Trophoblast cell (in vitro differentiated cells and primary cell): Measurements from ENCODE around the gene ZNF580.

Source experiments
- DNase-seq, 2 donors: peaks; one replicate each; pipeline ENCODE4 v3.0.0-alpha.2; 2016
- H2AFZ ChIP-seq: 2 replicates; pipeline ENCODE4 v1.6.1; 2013; ENCODE audit warnings: low read length, moderate library complexity, mild to moderate bottlenecking; ENCODE audit not compliant: insufficient read depth, poor library complexity
- H2AK5ac ChIP-seq: 2 replicates; pipeline ENCODE4 v1.6.1; 2013; ENCODE audit warnings: mild to moderate bottlenecking, low read length
- H2BK120ac ChIP-seq: 2 replicates; pipeline ENCODE4 v1.6.1; 2013; ENCODE audit warnings: low read length, mild to moderate bottlenecking, moderate library complexity; ENCODE audit not compliant: insufficient read depth, poor library complexity
- H2BK12ac ChIP-seq: 2 replicates; pipeline ENCODE4 v1.6.1; 2013; ENCODE audit warnings: mild to moderate bottlenecking, low read length, moderate library complexity
- H2BK5ac ChIP-seq: 2 replicates; pipeline ENCODE4 v1.6.1; 2013; ENCODE audit warnings: low read length, low read depth, moderate library complexity, mild to moderate bottlenecking; ENCODE audit not compliant: poor library complexity
- H3K14ac ChIP-seq: 2 replicates; pipeline ENCODE4 v1.6.1; 2013; ENCODE audit warnings: mild to moderate bottlenecking, low read length
- H3K18ac ChIP-seq: 2 replicates; pipeline ENCODE4 v1.6.1; 2013; ENCODE audit warnings: mild to moderate bottlenecking, low read length
- H3K23ac ChIP-seq: 2 replicates; pipeline ENCODE4 v1.6.1; 2013; ENCODE audit warnings: low read length
- H3K27ac ChIP-seq: 2 replicates; pipeline ENCODE4 v1.5.1; 2013; ENCODE audit warnings: low read depth, mild to moderate bottlenecking, inconsistent platforms, low read length, moderate library complexity
- H3K27me3 ChIP-seq: 2 replicates; pipeline ENCODE4 v1.6.1; 2013; ENCODE audit warnings: inconsistent platforms, mild to moderate bottlenecking, low read length, moderate library complexity; ENCODE audit not compliant: insufficient read depth
- H3K36me3 ChIP-seq, 2 experiments: 1 replicate in 1 of 2; 2 replicates in 1 of 2; pipeline ENCODE4 v1.6.1; 2013; ENCODE audit warnings: low read length in 2 of 2, mild to moderate bottlenecking in 2 of 2, moderate library complexity in 1 of 2; ENCODE audit not compliant: insufficient read depth in 2 of 2, control insufficient read depth in 1 of 2
- H3K4ac ChIP-seq: 2 replicates; pipeline ENCODE4 v1.6.1; 2013; ENCODE audit warnings: low read depth, mild to moderate bottlenecking, low read length, moderate library complexity
- H3K4me1 ChIP-seq, 2 experiments: 1 replicate in 1 of 2; 2 replicates in 1 of 2; pipeline ENCODE4 v1.6.1; 2013; ENCODE audit warnings: low read length in 2 of 2, mild to moderate bottlenecking in 2 of 2, moderate library complexity in 1 of 2; ENCODE audit not compliant: insufficient read depth in 2 of 2, control insufficient read depth in 1 of 2
- H3K4me2 ChIP-seq: 2 replicates; pipeline ENCODE4 v1.6.1; 2013; ENCODE audit warnings: inconsistent platforms, mild to moderate bottlenecking, low read length, moderate library complexity
- H3K4me3 ChIP-seq: 2 replicates; pipeline ENCODE4 v1.5.1; 2013; ENCODE audit warnings: mild to moderate bottlenecking, low read depth, low read length, inconsistent platforms
- H3K79me1 ChIP-seq: one replicate; pipeline ENCODE4 v1.6.1; 2013; ENCODE audit warnings: low read length
- H3K79me2 ChIP-seq: 2 replicates; pipeline ENCODE4 v1.6.1; 2013; ENCODE audit warnings: low read length, mild to moderate bottlenecking; ENCODE audit not compliant: control insufficient read depth, insufficient read depth, poor library complexity
- H3K9ac ChIP-seq: 2 replicates; pipeline ENCODE4 v1.6.1; 2013; ENCODE audit warnings: mild to moderate bottlenecking, low read length
- H3K9me3 ChIP-seq: 2 replicates; pipeline ENCODE4 v1.6.1; 2013; ENCODE audit warnings: low read depth, mild to moderate bottlenecking, control low read depth, inconsistent platforms, low read length; ENCODE audit not compliant: insufficient read depth
- H4K12ac ChIP-seq: 2 replicates; pipeline ENCODE4 v1.6.1; 2013; ENCODE audit warnings: low read depth, mild to moderate bottlenecking, low read length, moderate library complexity
- H4K8ac ChIP-seq: 2 replicates; pipeline ENCODE4 v1.6.1; 2013; ENCODE audit warnings: low read depth, mild to moderate bottlenecking, low read length, moderate library complexity
- H4K91ac ChIP-seq: one replicate; pipeline ENCODE4 v1.6.1; 2013; ENCODE audit warnings: low read depth, mild to moderate bottlenecking, low read length, moderate library complexity
- WGBS: extraction: QIAGEN DNeasy Blood & Tissue Kit; methylation state at CpG from one replicate; pipeline ENCODE4 v1.1.7; 2013; ENCODE audit warnings: missing lambda C conversion rate; ENCODE audit not compliant: insufficient read length, insufficient coverage; ENCODE audit errors: extremely low coverage; 5-methylcytosine and 5-hydroxymethylcytosine counted together

Gene ZNF580

DNA sequence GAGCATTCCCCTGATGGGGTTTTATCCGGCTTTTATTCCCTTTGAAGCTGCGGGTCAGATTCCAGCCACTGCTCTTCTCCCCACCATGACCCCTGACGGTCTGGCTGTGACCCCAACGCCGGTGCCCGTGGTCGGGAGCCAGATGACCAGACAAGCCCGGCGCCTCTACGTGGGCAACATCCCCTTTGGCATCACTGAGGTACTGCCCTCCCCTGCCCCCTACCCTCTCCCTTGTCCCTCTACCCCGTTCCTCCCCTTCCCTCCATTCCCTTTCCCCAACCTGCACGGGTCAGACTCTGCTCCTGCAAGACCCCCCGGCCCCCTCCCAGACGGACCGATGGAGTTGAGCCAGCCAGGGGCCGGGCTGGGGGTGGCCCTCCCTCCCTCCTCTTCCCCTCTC, 20.2 kb downstream of the ZNF580 start:
- no peak overlapping the region for H3K4ac ChIP-seq
- H3K23ac ChIP-seq, result no peak overlapping the region
- peaks cover 31% of the 10 kb centered on the region for H3K79me2 ChIP-seq
- H3K14ac ChIP-seq, result no peak overlapping the region
- no peaks in the 10 kb centered on the region for H3K27me3 ChIP-seq
- H2AFZ ChIP-seq, result no peak overlapping the region
- no peak overlapping the region for H3K18ac ChIP-seq
- no peak overlapping the region for H3K27ac ChIP-seq
- H3K9me3 ChIP-seq, result peaks cover 1% of the 10 kb centered on the region
- H2BK5ac ChIP-seq, result no peak overlapping the region
- no peak overlapping the region for H2BK120ac ChIP-seq
- no peak overlapping the region for H4K8ac ChIP-seq
- H4K91ac ChIP-seq, result no peak overlapping the region
- no CpG with 5 or more reads among the region's 16 CpGs for WGBS
- DNase-seq, result no peak
- H3K79me1 ChIP-seq, result no peaks in the 10 kb centered on the region
- H3K4me2 ChIP-seq, result no peak overlapping the region
- H3K36me3 ChIP-seq, result peaks cover 76 to 80% of the 10 kb centered on the region in 2 experiments
- no peak overlapping the region for H2AK5ac ChIP-seq
- no peak overlapping the region for H2BK12ac ChIP-seq
- H3K4me1 ChIP-seq, result peaks cover 3 to 10% of the 10 kb centered on the region in 2 experiments
- no peak overlapping the region for H3K9ac ChIP-seq
- H4K12ac ChIP-seq, result no peak overlapping the region
- no peak overlapping the region for H3K4me3 ChIP-seq

DNA sequence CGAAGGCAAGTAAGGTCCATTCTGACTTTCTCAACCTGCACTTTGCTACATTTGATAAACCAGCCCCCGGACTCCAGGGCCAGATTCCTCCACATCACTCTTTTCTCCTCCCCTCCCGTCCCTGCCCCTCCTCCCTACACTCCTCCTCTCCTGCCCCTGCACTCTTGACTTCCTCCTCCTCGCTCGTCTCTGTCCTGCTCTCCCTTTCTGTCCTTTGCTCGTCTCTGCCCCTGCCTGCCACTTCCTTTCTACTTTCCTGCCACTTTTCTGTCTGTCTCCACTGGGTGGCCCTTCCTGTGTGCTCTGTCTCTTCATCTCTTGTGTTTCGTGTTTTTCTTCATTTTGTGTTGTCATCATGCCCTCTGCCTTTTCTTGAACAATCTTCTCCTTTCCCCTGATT, 21.0 kb downstream of the ZNF580 start:
- no peak overlapping the region for H3K23ac ChIP-seq
- no peak overlapping the region for H3K14ac ChIP-seq
- no peak overlapping the region for H3K4ac ChIP-seq
- H3K9ac ChIP-seq, result no peak overlapping the region
- H4K12ac ChIP-seq, result no peak overlapping the region
- no peak overlapping the region for H2BK12ac ChIP-seq
- H4K91ac ChIP-seq, result no peak overlapping the region
- no peak overlapping the region for H2AFZ ChIP-seq
- H3K27ac ChIP-seq, result no peak overlapping the region
- H3K9me3 ChIP-seq, result peaks cover 1% of the 10 kb centered on the region
- no peak for DNase-seq
- peaks cover 85 to 88% of the 10 kb centered on the region in 2 experiments for H3K36me3 ChIP-seq
- H2BK120ac ChIP-seq, result no peak overlapping the region
- no peak overlapping the region for H2BK5ac ChIP-seq
- peaks cover 0 to 6% of the 10 kb centered on the region in 2 experiments for H3K4me1 ChIP-seq
- H3K79me1 ChIP-seq, result no peaks in the 10 kb centered on the region
- H4K8ac ChIP-seq, result no peak overlapping the region
- H3K18ac ChIP-seq, result no peak overlapping the region
- H2AK5ac ChIP-seq, result no peak overlapping the region
- no peak overlapping the region for H3K4me2 ChIP-seq
- H3K4me3 ChIP-seq, result no peak overlapping the region
- H3K27me3 ChIP-seq, result no peaks in the 10 kb centered on the region
- no CpG with 5 or more reads among the region's 7 CpGs for WGBS
- H3K79me2 ChIP-seq, result peaks cover 24% of the 10 kb centered on the region

DNA sequence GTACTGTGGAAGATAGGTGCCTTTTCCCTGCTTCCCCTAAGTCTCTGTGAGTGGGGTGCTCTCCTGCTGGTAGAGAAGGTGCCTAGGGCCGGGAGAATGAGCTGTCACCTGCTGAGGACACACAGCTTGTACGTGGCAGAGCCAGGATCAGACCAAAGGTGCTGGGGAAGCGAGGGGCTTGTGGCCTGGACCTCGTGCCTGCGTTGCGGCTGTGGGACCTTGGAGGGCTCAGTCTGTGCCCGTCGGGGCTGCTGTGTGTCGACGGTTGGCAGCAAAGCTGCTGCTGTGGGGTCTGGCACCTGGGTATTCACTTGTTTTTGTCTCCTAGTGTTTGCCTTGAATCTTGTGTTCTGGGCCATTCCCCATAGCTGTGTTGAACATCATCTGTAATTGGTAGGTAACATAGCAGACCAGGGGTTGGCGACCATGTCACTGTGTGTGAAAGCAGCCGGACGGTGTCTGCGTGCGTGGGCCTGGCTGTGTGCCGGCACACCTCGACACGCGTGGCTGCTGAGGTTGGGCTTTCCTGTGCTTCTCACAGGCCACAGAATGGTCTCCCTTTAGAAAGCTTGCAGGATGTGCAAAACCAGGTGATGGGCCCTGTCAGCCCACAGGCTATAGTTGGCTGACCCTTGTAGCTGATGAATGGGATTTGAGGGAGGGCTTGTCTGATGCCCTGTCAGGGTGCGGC, 23.2 kb downstream of the ZNF580 start:
- peak overlapping the region; percentile 1 for H3K4me3 ChIP-seq
- H4K91ac ChIP-seq, result no peak overlapping the region
- H2BK120ac ChIP-seq, result no peak overlapping the region
- no peak overlapping the region for H2BK5ac ChIP-seq
- no peaks in the 10 kb centered on the region for H3K9me3 ChIP-seq
- no peak overlapping the region for H3K9ac ChIP-seq
- H3K27me3 ChIP-seq, result no peaks in the 10 kb centered on the region
- H3K14ac ChIP-seq, result no peak overlapping the region
- DNase-seq, result no peak
- peaks cover 94% of the 10 kb centered on the region in 2 experiments for H3K36me3 ChIP-seq
- no peak overlapping the region for H3K27ac ChIP-seq
- H3K79me2 ChIP-seq, result peaks cover 8% of the 10 kb centered on the region
- peaks cover 0 to 3% of the 10 kb centered on the region in 2 experiments for H3K4me1 ChIP-seq
- no peaks in the 10 kb centered on the region for H3K79me1 ChIP-seq
- H2AFZ ChIP-seq, result no peak overlapping the region
- no peak overlapping the region for H4K8ac ChIP-seq
- H3K18ac ChIP-seq, result no peak overlapping the region
- H3K4ac ChIP-seq, result peak overlapping the region; percentile 15
- no CpG with 5 or more reads among the region's 20 CpGs for whole genome bisulfite sequencing
- no peak overlapping the region for H4K12ac ChIP-seq
- no peak overlapping the region for H3K4me2 ChIP-seq
- H2AK5ac ChIP-seq, result no peak overlapping the region
- H3K23ac ChIP-seq, result no peak overlapping the region
- H2BK12ac ChIP-seq, result no peak overlapping the region

DNA sequence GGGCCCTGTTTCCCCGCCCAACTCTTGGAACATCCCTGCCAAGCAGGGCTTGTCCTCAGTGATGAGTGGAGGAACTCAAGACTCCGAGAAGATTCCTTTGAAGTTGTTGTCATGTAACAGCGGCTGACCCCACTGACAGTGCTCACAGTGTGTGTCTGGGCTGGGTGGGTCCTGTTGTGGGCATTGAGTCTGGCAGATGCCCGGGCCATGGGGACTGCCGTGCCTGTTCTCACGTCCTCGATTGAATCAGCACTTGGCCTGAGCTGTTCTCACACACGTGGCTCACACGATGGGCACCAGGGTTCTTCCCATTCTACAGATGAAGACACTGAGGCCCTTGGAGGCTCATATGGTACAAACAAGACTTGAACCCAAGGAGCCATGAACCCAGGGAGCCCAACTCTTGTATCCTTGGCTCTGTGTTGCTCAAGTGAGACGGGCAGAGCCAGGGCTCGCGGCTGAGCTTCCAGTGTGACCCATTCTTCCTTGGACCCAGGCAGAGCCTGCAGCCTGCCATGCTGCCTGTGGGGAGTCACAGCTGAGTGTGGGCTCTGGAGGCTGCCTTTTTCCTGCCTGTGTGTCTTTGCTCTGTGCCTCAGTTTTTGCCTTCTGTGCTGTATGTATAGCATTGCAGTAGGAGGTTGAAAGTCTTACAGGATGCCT, 25.7 kb downstream of the ZNF580 start:
- H3K23ac ChIP-seq, result no peak overlapping the region
- H3K4me1 ChIP-seq, result peaks cover 0 to 3% of the 10 kb centered on the region in 2 experiments
- no peak for DNase-seq
- H2BK12ac ChIP-seq, result no peak overlapping the region
- H3K4me3 ChIP-seq, result no peak overlapping the region
- H3K36me3 ChIP-seq, result peaks cover 87 to 92% of the 10 kb centered on the region in 2 experiments
- peak overlapping the region; percentile 10 for H3K18ac ChIP-seq
- H2AK5ac ChIP-seq, result no peak overlapping the region
- H3K79me2 ChIP-seq, result no peaks in the 10 kb centered on the region
- H3K4me2 ChIP-seq, result no peak overlapping the region
- peak overlapping the region; percentile 38 for H3K4ac ChIP-seq
- no peak overlapping the region for H2BK5ac ChIP-seq
- no peak overlapping the region for H4K91ac ChIP-seq
- H4K12ac ChIP-seq, result no peak overlapping the region
- H3K9me3 ChIP-seq, result peaks cover 2% of the 10 kb centered on the region
- no peak overlapping the region for H3K9ac ChIP-seq
- no peaks in the 10 kb centered on the region for H3K27me3 ChIP-seq
- no peak overlapping the region for H2AFZ ChIP-seq
- no peak overlapping the region for H3K14ac ChIP-seq
- H4K8ac ChIP-seq, result no peak overlapping the region
- no peak overlapping the region for H2BK120ac ChIP-seq
- no peaks in the 10 kb centered on the region for H3K79me1 ChIP-seq
- no peak overlapping the region for H3K27ac ChIP-seq
- no CpG with 5 or more reads among the region's 12 CpGs for WGBS
